GM18498 (cell line): ENCODE measurements around the gene STAG1.
"Not testable (repeated sequence)": the region's sequence is repeated elsewhere in the genome, so short reads cannot be mapped to it uniquely, and the experiment has no call there.

Source experiments
- ATAC-seq: cut with Tn5 transposase; IDR thresholded peaks from one replicate; pipeline ENCODE4 v1.9.1; 2021; ENCODE audit warnings: mild to moderate bottlenecking, moderate library complexity; ENCODE audit not compliant: unreplicated experiment

STAG1 gene

DNA sequence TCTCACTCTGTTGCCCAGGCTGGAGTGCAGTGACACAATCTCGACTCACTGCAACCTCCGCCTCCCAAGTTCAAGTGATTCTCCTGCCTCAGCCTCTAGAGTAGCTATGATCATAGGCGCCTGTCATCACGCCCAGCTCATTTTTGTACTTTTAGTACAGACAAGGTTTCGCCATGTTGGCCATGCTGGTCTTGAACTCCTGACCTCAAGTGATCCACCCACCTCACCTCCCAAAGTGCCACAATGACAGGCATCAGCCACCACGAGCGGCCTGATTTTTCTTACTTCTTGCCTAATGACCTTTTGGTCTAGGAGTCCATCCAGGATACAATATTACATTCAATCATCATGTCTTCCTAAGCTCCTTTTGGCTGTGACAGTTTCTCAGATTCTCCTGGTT, 146.0 kb downstream of the STAG1 start:
- not testable (repeated sequence) for ATAC-seq

- ATAC-seq, result no peak
These were observed 147.2 kb downstream of the STAG1 start for GRCh38 chr3:136604961-136605360.

- no peak for ATAC-seq
These were observed 149.4 kb downstream of the STAG1 start for GRCh38 chr3:136602818-136603217.

GRCh38 chr3:136595913-136596697, 156.1 kb downstream of the STAG1 start:
- no peak for ATAC-seq

DNA sequence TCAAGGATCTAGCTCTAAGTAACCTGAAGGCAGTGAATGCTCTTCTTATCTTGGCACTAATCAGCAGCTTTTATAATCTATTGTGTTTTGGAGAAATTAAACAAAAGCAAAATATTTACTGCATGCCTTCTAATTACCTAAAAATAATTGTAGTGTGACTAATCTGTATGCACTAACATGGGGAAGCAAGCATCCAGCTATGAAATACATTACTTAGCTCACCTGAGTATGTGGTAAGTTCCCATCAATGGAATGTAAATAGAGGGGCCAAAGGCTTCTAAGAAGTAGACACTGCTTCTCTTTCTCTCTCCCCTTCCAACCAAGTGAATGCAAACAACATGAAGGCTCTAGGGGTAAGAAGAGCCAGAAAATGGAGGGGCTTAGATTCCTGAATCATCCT, 165.6 kb downstream of the STAG1 start:
- ATAC-seq, result no peak

DNA sequence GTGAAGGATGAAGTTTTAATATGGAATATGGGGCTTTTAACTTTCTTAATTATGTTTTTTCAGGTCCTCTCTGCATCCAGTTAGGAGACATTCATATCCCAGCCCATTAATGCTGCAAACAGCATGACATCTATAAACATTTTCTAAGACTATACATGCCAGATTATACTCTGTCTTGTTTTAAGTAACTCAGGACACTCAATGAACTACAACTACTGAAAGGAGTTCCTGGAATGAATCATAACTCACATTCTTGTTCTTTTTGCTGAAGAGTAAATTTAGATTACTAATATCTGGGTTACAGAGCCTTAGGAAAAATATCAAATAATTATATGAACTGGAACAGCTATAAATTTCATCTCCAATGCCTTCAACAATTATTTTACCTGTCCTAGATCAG, 167.4 kb downstream of the STAG1 start:
- ATAC-seq, result no peak

DNA sequence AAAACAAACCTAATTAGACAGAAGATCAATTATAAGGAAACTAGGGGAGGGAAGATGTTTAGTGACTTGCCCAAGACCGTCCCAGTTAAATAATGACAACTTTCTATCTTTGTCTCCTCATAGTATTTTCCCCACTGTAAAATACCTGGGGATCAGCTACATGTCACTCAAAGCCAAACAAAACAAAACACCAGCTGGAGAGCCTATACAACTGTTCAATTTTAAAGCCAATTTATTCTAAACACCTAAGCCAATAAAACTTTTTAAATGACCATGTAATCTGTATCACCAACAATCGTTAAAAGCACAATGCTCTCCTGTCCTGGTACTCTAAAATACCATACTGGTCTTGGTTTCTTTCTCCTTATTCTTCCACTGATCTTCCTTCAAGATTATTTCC, 168.4 kb downstream of the STAG1 start:
- ATAC-seq, result no peak

DNA sequence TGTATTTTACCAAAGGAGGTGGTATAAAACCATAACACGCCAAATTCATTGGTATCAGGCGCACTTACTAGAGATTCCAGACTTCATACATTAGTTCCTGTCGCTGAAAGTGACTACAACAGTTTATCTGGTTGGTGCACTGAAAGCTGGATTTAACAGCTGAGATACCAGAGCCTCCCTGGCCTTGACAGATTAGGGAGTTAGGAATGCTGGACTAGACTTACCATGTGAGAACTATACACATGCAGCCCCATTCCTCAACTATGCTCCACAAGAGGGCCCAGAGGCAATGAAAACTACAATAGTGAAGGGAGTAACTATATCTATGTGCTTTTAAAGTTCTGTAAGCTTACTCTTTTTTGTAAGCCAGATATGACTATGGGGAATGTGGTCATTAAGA, 174.4 kb downstream of the STAG1 start:
- no peak for ATAC-seq

DNA sequence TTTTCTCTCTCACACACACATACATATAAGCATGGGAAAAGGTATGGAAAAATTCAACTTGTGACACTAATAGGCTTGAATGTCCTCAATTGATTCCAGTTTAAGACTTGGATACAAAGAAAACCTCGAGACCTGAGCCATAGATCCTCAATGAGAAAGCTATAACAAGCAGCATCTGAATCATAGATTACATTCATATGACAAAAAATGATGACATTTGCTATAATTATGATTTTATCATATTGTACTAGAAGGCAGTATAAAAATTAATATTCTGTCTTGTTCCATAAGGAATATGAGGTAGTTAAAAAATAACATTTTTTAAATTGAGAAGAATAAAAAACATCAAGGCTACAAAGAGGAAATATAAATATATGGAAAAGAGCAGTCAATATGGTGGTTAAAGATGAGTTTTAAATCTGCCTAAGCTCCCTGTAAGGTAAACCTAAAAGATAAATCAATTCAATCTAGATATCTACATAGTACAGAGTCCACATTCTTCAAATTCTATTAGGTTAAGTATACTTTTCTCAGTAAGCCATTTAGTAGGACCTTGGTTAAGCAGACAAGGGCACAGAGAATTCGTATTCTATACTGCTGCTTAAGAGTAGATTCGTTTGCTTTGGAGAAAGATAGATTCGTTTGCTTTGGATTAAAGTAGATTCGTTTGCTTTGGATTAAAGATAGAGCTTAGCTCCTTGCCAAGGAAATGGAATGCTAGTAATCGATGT, 175.7 kb downstream of the STAG1 start:
- ATAC-seq, result no peak

- no peak for ATAC-seq
These were observed 184.5 kb downstream of the STAG1 start for GRCh38 chr3:136567599-136568188.

- ATAC-seq, result not testable (repeated sequence)
These were observed 187.2 kb downstream of the STAG1 start for GRCh38 chr3:136564962-136565361.

DNA sequence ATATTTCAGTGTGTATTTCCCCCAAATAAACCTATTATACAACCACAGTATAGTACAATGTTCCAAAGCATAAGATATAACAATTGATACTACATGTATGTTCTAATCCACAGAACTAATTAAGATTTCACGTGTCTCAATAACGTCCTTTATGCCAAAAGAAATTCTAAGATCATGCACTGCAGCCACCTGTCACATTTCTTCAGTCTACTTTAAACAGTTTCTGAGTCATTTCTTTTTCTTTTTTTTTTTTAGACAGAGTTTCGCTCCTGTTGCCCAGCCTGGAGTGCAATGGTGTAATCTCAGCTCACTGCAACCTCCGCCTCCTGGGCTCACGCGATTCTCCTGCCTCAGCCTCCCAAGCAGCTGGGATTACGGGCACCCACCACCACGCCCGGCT, 190.2 kb downstream of the STAG1 start:
- ATAC-seq, result no peak

- ATAC-seq, result no peak
These were observed 192.3 kb downstream of the STAG1 start for GRCh38 chr3:136559896-136560295.

DNA sequence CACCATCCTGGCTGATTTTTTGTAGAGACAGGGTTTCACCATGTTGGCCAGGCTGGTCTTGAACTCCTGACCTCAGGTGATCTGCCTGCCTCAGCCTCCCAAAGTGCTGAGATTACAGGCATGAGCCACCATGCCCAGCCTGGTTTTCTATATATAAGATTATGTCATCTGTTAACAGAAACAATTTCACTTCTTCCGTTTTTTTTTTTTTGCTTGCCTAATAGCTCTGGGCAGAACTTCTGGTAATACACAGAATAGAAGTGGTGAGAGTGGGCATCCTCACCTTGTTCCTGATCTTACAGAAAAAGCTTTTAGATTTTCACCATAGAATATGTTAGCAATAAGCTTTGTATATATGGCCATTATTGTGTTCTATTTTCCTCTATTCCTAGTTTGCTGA, 202.7 kb downstream of the STAG1 start:
- not testable (repeated sequence) for ATAC-seq

DNA sequence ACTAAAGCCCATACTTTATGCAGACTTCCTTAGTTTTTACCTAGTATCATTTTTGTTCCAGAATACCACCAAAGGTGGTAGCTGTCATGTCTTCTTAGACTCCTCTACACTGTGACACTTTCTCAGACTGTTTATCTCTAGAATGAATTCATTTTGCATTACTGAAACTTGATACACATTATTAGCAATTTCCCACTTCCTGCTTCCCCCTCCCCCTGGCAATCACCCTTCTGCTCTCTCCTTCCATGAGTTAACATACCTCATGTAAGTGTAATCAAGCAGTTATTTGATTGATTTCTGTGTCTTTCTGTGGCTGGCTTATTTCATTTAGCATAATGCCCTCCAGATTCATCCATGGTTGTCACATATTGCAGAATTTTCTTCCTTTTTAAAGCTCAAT, 204.9 kb downstream of the STAG1 start:
- no peak for ATAC-seq

- ATAC-seq, result no peak
These were observed 205.5 kb downstream of the STAG1 start for GRCh38 chr3:136546720-136547119.

GRCh38 chr3:136545664-136546268, 206.4 kb downstream of the STAG1 start:
- ATAC-seq, result no peak

DNA sequence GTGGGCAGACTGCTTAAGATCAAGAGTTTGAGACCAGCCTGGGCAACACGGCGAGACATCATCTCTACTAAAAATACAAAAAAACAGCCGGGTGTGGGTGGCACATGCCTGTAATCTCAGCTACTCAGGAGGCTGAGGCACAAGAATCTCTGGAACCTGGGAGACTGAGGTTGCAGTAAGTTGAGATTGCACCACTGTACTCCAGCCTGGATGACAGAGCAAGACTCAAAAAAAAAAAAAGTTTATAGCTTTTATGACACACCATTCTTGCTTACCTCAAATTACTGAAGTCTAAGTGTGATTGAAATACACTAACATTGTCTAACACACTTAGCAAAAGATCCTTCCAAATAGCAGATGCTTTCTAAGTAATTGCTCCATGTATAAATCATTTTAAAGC, 207.6 kb downstream of the STAG1 start:
- ATAC-seq, result no peak

GRCh38 chr3:136543385-136543784, 208.8 kb downstream of the STAG1 start:
- ATAC-seq, result no peak

DNA sequence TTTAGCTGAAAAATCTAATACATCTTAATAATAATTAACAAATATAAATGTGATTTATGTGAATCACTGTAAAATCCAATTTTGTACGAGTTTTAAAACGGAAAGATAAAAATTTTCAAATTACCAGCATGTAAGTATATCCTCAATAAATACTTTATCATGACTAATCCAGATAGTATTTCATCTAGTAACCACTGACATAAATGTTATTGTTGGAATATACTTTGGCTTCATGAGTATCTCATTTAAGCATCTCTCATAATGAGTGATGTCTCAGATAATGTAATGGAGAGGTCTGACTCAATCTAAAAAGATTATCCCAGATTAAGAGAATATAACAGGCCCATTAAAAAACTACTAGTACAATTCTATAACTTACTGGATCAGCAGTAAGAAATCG, 216.3 kb downstream of the STAG1 start:
- ATAC-seq, result no peak

DNA sequence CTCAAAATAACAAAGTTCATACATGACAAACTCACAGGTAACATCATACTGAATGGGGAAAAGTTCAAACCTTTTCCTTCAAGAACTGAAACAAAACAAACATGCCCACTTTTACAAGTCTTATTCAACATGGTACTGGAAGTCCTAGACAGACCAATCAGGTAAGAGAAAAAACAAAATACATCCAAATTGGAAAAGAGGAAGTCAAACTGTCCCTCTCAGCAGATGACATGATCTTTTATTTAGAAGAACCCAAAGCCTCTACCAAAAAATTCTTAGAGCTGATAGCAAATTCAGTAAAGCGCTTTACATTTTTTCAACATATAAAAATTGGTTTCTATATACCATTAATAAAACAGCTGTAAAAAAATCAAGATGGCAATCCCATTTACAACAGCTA, 219.4 kb downstream of the STAG1 start:
- no peak for ATAC-seq

- ATAC-seq, result no peak
These were observed 234.1 kb downstream of the STAG1 start for GRCh38 chr3:136518102-136518501.
